HepG2 (cell line): Measurements from ENCODE around the gene SDC1. TPM values are rescaled to one million over a fixed set of nuclear protein-coding genes. Genes with fewer than 3 reads are reported as not detected.
A peak's percentile ranks its signal among the peaks of the same experiment; 100 is the strongest.

Experiments
- CBX2 ChIP-seq, 2 experiments: fragments of 200-600 bp in 1 of 2; sonication (generic); formaldehyde crosslinking in 1 of 2; IDR thresholded peaks; 2 replicates each; pipeline versions ENCODE4 v1.7.0 to v1.8.1; 2018 to 2022; ENCODE audit warnings: low read depth in 2 of 2, low read length in 1 of 2, mild to moderate bottlenecking in 1 of 2, missing genetic modification reagents in 1 of 2
- CEBPB ChIP-seq: IDR thresholded peaks from 2 replicates; pipeline ENCODE4 v1.6.1; 2011; ENCODE audit warnings: low read depth, low read length, improper control_type of control experiment, borderline replicate concordance
- FOXK1 ChIP-seq: sonication (generic); formaldehyde crosslinking; IDR thresholded peaks from 2 replicates; pipeline ENCODE4 v1.4.0; 2020; ENCODE audit warnings: low read depth, missing genetic modification reagents, borderline replicate concordance
- HNF4A ChIP-seq: sonication (generic); formaldehyde crosslinking; IDR thresholded peaks from 2 replicates; pipeline ENCODE4 v1.4.0; 2020; ENCODE audit warnings: missing genetic modification reagents
- KDM6A ChIP-seq: IDR thresholded peaks from 2 replicates; pipeline ENCODE4 v1.6.1; 2016; ENCODE audit warnings: low read depth
- MTF1 ChIP-seq: sonication (generic); formaldehyde crosslinking; IDR thresholded peaks from 2 replicates; pipeline ENCODE4 v1.5.0; 2020; ENCODE audit warnings: missing genetic modification reagents
- NFKB2 ChIP-seq: sonication (generic); formaldehyde crosslinking; IDR thresholded peaks from 2 replicates; pipeline ENCODE4 v1.4.0; 2020; ENCODE audit warnings: missing genetic modification reagents, borderline replicate concordance
- SP2 ChIP-seq: sonication (generic); formaldehyde crosslinking; IDR thresholded peaks from 2 replicates; pipeline ENCODE4 v1.5.1; 2020; ENCODE audit warnings: mild to moderate bottlenecking, missing genetic modification reagents
- SP4 ChIP-seq: sonication (generic); formaldehyde crosslinking; IDR thresholded peaks from 2 replicates; pipeline ENCODE4 v1.8.1; 2023; ENCODE audit warnings: mild to moderate bottlenecking, missing genetic modification reagents
- TEAD3 ChIP-seq: optimal IDR thresholded peaks from 2 replicates; pipeline ENCODE3; 2016; ENCODE audit warnings: borderline replicate concordance
- TOE1 ChIP-seq: sonication (generic); formaldehyde crosslinking; IDR thresholded peaks from 2 replicates; pipeline ENCODE4 v1.4.0; 2020; ENCODE audit warnings: mild to moderate bottlenecking, missing genetic modification reagents
- polyA plus RNA-seq, 8 experiments: library from polyadenylated mRNA; depleted of rRNA in 3 of 8; stranded (reverse) in 7 of 8; unstranded in 1 of 8; fragments of >200 nt; fragmentation: Illumina TruSeq in 4 of 8; extraction: Trizol in 4 of 8; gene quantifications; 2 replicates each; pipeline versions ENCODE4 v1.2.1 to v1.2.3, GENCODE V29; 2011 to 2016; ENCODE audit warnings: low read depth in 4 of 8, missing spikeins in 1 of 8, mixed read lengths in 1 of 8; ENCODE audit not compliant: insufficient read depth in 1 of 8
- total RNA-seq, 5 experiments: library from RNA; depleted of rRNA; stranded (reverse); fragments of >200 nt; fragmentation: Illumina TruSeq; extraction: Trizol; gene quantifications; 2 replicates each; pipeline ENCODE4 v1.2.3, GENCODE V29; 2016; ENCODE audit warnings: low read depth in 1 of 5
- TF ChIP-seq, protein P1 (sequence below): sonication (generic); formaldehyde crosslinking; IDR thresholded peaks from 2 replicates; pipeline ENCODE4 v1.5.1; 2020; ENCODE audit warnings: mild to moderate bottlenecking, missing genetic modification reagents, moderate library complexity
- TF ChIP-seq, protein P2 (sequence below): sonication (generic); formaldehyde crosslinking; IDR thresholded peaks from 2 replicates; pipeline ENCODE4 v1.5.0; 2020; ENCODE audit warnings: mild to moderate bottlenecking, missing genetic modification reagents
- TF ChIP-seq, protein P3 (sequence below): sonication (generic); formaldehyde crosslinking; IDR thresholded peaks from 2 replicates; pipeline ENCODE4 v1.9.0; 2022; ENCODE audit warnings: low read depth, missing genetic modification reagents

Gene SDC1
- total and polyA plus RNA-seq, 2 of the 13 experiments (the other 11 are each of a cell fraction or from before 2014, with no cell fraction given), result 108 to 119 TPM

DNA sequence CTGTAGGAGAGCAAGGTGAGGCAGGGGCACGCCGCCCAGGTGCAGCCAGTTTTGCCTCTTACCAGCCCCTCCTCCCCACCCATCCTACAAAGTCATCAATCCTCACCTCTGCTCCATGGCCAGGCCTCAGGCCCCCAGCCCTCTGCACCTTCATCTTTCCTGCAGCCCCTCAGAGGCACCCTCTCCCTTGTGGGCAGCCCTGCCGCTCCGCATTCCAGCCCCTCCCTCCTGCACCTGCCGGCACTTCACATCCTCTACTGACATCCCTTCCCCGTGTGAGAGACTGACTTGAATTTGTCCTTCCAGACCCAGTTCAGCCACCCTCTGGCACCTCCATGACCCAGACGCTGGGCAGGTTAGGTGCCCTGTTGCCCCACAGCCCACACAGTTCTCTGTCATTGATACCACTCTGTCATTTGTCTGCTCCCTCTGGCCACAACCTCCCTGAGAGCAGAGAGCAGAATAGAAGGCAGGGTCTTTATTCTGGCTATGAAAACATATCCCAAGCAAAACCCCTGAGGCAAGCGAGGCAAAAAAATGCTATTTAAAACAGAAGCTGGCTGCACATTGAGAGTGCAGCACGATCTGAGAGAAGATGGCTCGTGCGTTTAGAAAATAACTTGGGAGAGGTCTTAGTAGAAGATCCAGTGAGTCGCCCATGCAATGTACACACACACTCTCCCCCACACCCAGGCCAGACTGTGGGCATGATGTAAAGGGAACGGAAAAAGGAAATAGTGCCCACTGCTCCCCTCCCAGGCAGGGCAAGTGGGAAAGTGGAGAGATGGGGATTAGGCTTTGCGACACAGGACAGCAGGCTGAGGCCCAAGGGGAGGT, 25.9 kb downstream of the SDC1 start (continued):
- TF ChIP-seq, protein P1, sequence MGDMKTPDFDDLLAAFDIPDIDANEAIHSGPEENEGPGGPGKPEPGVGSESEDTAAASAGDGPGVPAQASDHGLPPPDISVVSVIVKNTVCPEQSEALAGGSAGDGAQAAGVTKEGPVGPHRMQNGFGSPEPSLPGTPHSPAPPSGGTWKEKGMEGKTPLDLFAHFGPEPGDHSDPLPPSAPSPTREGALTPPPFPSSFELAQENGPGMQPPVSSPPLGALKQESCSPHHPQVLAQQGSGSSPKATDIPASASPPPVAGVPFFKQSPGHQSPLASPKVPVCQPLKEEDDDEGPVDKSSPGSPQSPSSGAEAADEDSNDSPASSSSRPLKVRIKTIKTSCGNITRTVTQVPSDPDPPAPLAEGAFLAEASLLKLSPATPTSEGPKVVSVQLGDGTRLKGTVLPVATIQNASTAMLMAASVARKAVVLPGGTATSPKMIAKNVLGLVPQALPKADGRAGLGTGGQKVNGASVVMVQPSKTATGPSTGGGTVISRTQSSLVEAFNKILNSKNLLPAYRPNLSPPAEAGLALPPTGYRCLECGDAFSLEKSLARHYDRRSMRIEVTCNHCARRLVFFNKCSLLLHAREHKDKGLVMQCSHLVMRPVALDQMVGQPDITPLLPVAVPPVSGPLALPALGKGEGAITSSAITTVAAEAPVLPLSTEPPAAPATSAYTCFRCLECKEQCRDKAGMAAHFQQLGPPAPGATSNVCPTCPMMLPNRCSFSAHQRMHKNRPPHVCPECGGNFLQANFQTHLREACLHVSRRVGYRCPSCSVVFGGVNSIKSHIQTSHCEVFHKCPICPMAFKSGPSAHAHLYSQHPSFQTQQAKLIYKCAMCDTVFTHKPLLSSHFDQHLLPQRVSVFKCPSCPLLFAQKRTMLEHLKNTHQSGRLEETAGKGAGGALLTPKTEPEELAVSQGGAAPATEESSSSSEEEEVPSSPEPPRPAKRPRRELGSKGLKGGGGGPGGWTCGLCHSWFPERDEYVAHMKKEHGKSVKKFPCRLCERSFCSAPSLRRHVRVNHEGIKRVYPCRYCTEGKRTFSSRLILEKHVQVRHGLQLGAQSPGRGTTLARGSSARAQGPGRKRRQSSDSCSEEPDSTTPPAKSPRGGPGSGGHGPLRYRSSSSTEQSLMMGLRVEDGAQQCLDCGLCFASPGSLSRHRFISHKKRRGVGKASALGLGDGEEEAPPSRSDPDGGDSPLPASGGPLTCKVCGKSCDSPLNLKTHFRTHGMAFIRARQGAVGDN (CRISPR knock-in tag), result peak; percentile 14; the same call in 1 of the 2 replicates
- TF ChIP-seq, protein P2, sequence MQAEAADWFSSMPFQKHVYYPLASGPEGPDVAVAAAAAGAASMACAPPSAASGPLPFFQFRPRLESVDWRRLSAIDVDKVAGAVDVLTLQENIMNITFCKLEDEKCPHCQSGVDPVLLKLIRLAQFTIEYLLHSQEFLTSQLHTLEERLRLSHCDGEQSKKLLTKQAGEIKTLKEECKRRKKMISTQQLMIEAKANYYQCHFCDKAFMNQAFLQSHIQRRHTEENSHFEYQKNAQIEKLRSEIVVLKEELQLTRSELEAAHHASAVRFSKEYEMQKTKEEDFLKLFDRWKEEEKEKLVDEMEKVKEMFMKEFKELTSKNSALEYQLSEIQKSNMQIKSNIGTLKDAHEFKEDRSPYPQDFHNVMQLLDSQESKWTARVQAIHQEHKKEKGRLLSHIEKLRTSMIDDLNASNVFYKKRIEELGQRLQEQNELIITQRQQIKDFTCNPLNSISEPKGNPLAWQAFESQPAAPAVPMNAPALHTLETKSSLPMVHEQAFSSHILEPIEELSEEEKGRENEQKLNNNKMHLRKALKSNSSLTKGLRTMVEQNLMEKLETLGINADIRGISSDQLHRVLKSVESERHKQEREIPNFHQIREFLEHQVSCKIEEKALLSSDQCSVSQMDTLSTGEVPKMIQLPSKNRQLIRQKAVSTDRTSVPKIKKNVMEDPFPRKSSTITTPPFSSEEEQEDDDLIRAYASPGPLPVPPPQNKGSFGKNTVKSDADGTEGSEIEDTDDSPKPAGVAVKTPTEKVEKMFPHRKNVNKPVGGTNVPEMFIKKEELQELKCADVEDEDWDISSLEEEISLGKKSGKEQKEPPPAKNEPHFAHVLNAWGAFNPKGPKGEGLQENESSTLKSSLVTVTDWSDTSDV (CRISPR knock-in tag), result no peak
- peak; percentile 73 for TF ChIP-seq TEAD3
- no peak for TF ChIP-seq TOE1 (CRISPR knock-in tag)
- no peak for TF ChIP-seq KDM6A (CRISPR knock-in tag)
- TF ChIP-seq HNF4A (CRISPR knock-in tag), result no peak
- TF ChIP-seq MTF1 (CRISPR knock-in tag), result no peak
- TF ChIP-seq SP4, result 0 out of 2 replicates have a peak, but pooled peaks have one; percentile 24
- TF ChIP-seq CBX2 (IDR thresholded peaks at IDR 0.05; ENCODE audit: low read depth, low read length), result no peak
- no peak for TF ChIP-seq CBX2 (CRISPR knock-in tag; IDR thresholded peaks at IDR 0.05; ENCODE audit: low read depth)
- no peak for TF ChIP-seq NFKB2 (CRISPR knock-in tag)
- TF ChIP-seq, protein P3, sequence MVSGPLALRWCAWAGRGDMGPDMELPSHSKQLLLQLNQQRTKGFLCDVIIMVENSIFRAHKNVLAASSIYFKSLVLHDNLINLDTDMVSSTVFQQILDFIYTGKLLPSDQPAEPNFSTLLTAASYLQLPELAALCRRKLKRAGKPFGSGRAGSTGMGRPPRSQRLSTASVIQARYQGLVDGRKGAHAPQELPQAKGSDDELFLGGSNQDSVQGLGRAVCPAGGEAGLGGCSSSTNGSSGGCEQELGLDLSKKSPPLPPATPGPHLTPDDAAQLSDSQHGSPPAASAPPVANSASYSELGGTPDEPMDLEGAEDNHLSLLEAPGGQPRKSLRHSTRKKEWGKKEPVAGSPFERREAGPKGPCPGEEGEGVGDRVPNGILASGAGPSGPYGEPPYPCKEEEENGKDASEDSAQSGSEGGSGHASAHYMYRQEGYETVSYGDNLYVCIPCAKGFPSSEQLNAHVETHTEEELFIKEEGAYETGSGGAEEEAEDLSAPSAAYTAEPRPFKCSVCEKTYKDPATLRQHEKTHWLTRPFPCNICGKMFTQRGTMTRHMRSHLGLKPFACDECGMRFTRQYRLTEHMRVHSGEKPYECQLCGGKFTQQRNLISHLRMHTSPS (CRISPR knock-in tag), result 0 out of 2 replicates have a peak, but pooled peaks have one; percentile 26
- TF ChIP-seq SP2, result peak; percentile 35; the same call in 1 of the 2 replicates
- TF ChIP-seq CEBPB, result no peak
- TF ChIP-seq FOXK1 (CRISPR knock-in tag), result no peak
